ENCODE results near the gene CXXC5. TPM values are rescaled to one million over a fixed set of nuclear protein-coding genes. Genes with fewer than 3 reads are reported as not detected.

Gene CXXC5
- total RNA-seq, 1 donor from 2014 or later = 37.3 TPM

DNA sequence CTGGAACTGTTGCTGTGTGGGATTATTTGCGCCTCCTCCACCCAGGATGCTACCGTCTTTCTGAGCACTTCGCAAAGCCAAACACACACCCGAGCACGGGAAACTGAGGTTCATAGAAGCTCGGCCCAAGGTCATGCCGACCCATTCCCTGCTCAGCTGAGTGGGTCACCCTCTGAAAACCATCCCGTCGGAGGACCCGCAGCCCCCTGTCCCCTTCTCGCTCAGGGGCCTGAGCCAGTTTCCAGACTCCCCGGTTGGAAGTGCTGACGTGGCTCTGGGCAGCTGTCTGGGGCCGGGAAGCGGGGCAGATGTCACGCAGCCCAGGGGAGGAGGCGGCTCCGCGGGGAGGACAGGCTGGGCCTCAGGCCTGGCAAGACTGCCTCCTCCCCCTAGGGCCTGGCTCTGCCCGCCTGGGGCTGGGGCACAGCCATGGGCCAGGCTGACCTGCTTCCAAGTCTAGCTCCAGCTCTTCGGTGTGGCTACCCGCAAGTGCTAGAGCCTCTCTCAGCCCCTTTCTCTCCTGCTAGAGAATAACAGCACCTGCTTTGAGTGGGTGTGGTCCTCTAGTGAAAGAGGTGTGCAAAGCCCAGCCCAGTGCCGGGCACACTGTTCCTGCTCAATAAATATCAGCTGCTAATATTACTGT, 9.9 kb upstream of the CXXC5 start:
- peak overlapping the region; percentile 18 for H3K27ac Mint-ChIP-seq (ENCODE audit: unreplicated experiment)
- DNase-seq (ENCODE audit: low spot score) = peak; percentile 55
- peaks cover 14% of the 10 kb centered on the region for H3K27me3 Mint-ChIP-seq (ENCODE audit: unreplicated experiment)
- H3K9me3 Mint-ChIP-seq (ENCODE audit: unreplicated experiment) = no peaks in the 10 kb centered on the region
- TF ChIP-seq, protein P1, sequence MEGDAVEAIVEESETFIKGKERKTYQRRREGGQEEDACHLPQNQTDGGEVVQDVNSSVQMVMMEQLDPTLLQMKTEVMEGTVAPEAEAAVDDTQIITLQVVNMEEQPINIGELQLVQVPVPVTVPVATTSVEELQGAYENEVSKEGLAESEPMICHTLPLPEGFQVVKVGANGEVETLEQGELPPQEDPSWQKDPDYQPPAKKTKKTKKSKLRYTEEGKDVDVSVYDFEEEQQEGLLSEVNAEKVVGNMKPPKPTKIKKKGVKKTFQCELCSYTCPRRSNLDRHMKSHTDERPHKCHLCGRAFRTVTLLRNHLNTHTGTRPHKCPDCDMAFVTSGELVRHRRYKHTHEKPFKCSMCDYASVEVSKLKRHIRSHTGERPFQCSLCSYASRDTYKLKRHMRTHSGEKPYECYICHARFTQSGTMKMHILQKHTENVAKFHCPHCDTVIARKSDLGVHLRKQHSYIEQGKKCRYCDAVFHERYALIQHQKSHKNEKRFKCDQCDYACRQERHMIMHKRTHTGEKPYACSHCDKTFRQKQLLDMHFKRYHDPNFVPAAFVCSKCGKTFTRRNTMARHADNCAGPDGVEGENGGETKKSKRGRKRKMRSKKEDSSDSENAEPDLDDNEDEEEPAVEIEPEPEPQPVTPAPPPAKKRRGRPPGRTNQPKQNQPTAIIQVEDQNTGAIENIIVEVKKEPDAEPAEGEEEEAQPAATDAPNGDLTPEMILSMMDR (IDR thresholded peaks at IDR 0.05; ENCODE audit: unreplicated experiment) = no peak
- H3K4me3 Mint-ChIP-seq (ENCODE audit: unreplicated experiment) = no peak overlapping the region
- H3K36me3 Mint-ChIP-seq (ENCODE audit: low read depth, unreplicated experiment) = peaks cover 9% of the 10 kb centered on the region
- peaks cover 38% of the 10 kb centered on the region for H3K4me1 Mint-ChIP-seq (ENCODE audit: unreplicated experiment)

DNA sequence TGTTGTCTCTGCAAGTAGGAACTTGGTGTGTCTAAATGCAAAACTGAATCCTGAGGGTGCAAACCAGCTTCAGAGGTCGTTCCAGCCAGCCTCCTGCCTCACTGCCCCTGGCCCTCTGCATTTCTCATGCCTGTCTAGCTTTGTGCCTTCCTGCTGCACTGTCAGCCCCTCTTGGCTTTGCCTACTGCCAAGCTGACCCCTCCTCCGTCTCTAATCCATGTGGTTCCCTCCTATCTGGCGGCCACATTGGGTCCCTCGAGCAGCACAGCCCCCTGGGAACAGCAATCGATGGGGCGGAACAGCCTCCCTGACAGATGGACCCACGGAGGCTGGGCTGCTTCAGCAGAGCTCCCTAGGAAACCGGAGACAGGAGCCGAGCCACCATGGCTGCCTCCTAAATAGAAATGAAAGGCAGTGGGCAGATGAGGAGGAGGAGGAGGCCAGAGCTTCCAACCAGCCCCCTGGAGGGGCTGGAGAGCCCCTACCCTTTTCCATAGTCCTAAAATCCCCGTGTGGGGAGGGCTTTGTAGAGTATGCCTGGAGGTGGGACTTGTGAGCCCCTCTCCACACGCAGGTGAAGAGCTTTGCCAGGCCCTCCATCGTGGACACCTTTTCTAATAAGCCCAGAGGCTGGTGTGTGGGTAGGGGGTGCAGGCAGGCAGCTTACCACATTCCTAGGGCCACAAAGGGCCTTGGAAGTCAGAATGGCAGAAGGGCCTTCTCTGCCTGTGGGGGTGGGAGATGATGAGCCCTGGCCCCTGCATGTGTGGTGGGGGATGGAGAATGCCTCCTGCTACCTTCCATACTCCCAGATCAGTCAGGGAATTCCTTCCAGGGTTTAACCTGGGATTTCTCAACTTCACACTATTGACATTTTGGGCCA, 9.2 kb upstream of the CXXC5 start:
- DNase-seq (ENCODE audit: low spot score) = no peak
- H3K4me1 Mint-ChIP-seq (ENCODE audit: unreplicated experiment) = peaks cover 41% of the 10 kb centered on the region
- H3K4me3 Mint-ChIP-seq (ENCODE audit: unreplicated experiment) = peak overlapping the region; percentile 12
- H3K36me3 Mint-ChIP-seq (ENCODE audit: low read depth, unreplicated experiment) = peaks cover 9% of the 10 kb centered on the region
- TF ChIP-seq, protein P1 (IDR thresholded peaks at IDR 0.05; ENCODE audit: unreplicated experiment) = no peak
- no peaks in the 10 kb centered on the region for H3K9me3 Mint-ChIP-seq (ENCODE audit: unreplicated experiment)
- H3K27ac Mint-ChIP-seq (ENCODE audit: unreplicated experiment) = no peak overlapping the region
- peaks cover 15% of the 10 kb centered on the region for H3K27me3 Mint-ChIP-seq (ENCODE audit: unreplicated experiment)

DNA sequence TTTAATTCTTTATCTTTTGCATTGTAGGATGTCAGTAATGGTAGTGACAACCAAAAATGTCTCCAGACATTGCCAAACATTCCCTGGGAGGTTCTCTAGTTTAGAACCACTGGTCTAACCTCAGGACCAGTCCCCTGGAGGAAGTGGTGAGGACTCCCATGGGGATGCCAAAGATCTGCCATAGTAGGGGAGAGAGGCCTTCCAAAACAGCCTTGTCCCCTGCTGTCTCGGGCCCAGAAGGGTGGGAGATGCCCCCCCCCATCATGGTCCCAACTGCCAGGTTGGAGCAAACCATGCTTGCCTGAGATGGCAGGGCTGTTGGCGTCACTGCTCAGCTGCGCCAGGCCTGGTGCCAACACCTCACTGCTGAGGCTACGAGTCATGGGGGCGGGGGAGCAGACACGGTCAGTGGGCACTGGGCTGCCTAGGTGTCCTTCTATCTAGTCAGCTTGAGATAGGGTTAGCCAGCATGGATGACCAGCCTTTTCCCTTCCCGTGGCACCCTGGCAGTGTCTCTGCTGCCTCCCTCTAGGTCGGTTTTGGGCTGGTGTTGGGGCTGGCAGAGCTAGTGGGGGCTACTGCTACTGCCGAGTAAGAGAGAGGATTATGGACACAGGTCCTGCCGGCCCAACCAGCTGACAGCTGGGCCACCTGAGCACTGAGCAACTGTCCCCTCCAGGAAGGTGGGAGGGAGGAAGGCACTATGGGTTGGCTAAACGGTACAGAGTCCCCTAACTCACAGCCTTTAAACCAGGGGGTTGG, 8.3 kb upstream of the CXXC5 start:
- H3K9me3 Mint-ChIP-seq (ENCODE audit: unreplicated experiment) = no peaks in the 10 kb centered on the region
- H3K27me3 Mint-ChIP-seq (ENCODE audit: unreplicated experiment) = peaks cover 20% of the 10 kb centered on the region
- peaks cover 42% of the 10 kb centered on the region for H3K4me1 Mint-ChIP-seq (ENCODE audit: unreplicated experiment)
- TF ChIP-seq, protein P1 (IDR thresholded peaks at IDR 0.05; ENCODE audit: unreplicated experiment) = no peak
- peak overlapping the region; percentile 12 for H3K4me3 Mint-ChIP-seq (ENCODE audit: unreplicated experiment)
- peaks cover 9% of the 10 kb centered on the region for H3K36me3 Mint-ChIP-seq (ENCODE audit: low read depth, unreplicated experiment)
- H3K27ac Mint-ChIP-seq (ENCODE audit: unreplicated experiment) = no peak overlapping the region
- DNase-seq (ENCODE audit: low spot score) = peak; percentile 10

DNA sequence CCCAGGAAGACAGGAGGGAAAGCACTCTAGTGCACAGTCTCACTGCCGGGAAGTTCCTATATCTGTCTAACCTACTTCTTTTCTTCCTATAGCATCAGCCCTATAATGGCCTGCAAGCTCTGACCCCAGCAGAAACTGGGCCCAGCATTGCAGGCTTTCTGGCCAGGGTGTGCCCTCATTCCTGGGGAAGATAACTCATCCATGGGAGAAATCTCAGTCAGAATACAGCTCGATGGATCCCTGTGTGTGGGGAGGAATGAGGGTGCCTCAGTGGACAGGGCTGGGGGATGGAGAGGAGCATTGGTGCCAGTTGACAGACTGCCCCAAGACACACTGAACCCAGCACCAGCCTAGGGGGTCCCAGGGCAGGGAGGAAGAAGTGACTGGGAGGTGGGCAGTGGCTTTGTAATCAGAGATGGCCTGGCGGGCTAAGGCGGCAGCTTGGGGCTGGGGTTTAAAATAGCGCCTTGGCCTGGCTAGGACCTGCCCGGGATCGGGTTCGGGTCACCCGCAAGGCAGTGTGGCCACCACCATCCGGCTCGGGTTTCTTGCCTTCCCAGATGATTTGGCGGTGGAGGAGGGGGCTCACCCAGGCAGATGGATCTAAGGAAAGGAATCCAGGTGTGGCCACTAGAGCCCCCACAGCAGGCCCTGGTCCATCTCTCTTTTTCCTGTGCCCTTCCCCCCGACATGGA, 7.6 kb upstream of the CXXC5 start:
- H3K27me3 Mint-ChIP-seq (ENCODE audit: unreplicated experiment) = peaks cover 20% of the 10 kb centered on the region
- no peak overlapping the region for H3K27ac Mint-ChIP-seq (ENCODE audit: unreplicated experiment)
- TF ChIP-seq, protein P1 (IDR thresholded peaks at IDR 0.05; ENCODE audit: unreplicated experiment) = no peak
- peak; percentile 6 for DNase-seq (ENCODE audit: low spot score)
- H3K4me3 Mint-ChIP-seq (ENCODE audit: unreplicated experiment) = no peak overlapping the region
- H3K9me3 Mint-ChIP-seq (ENCODE audit: unreplicated experiment) = no peaks in the 10 kb centered on the region
- H3K36me3 Mint-ChIP-seq (ENCODE audit: low read depth, unreplicated experiment) = peaks cover 9% of the 10 kb centered on the region
- H3K4me1 Mint-ChIP-seq (ENCODE audit: unreplicated experiment) = peaks cover 43% of the 10 kb centered on the region

All from endothelial cell (in vitro differentiated cells).